Measurements from ENCODE around the gene FFAR1.

DNA sequence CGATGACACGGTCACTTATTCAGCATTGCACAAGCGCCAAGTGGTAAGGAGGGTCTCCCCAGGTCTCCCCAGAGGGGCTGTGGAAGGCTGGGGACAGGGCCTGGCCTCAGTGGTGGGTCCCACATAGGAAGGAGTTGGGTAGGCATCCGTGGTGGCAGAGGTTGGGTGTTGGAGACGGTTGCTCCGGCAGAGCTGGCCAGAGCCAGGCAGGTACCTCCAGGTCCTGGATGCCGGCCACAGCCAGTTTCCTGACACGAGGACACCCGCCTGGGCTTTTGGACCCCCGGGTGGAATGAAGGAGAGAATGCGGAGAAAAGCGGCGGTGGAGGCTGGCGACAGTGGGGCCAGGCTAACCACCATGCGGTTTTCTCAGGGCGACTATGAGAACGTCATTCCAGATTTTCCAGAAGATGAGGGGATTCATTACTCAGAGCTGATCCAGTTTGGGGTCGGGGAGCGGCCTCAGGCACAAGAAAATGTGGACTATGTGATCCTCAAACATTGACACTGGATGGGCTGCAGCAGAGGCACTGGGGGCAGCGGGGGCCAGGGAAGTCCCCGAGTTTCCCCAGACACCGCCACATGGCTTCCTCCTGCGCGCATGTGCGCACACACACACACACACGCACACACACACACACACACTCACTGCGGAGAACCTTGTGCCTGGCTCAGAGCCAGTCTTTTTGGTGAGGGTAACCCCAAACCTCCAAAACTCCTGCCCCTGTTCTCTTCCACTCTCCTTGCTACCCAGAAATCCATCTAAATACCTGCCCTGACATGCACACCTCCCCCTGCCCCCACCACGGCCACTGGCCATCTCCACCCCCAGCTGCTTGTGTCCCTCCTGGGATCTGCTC lies 1.3 kb upstream of the FFAR1 start:
- TF ChIP-seq, protein P1, sequence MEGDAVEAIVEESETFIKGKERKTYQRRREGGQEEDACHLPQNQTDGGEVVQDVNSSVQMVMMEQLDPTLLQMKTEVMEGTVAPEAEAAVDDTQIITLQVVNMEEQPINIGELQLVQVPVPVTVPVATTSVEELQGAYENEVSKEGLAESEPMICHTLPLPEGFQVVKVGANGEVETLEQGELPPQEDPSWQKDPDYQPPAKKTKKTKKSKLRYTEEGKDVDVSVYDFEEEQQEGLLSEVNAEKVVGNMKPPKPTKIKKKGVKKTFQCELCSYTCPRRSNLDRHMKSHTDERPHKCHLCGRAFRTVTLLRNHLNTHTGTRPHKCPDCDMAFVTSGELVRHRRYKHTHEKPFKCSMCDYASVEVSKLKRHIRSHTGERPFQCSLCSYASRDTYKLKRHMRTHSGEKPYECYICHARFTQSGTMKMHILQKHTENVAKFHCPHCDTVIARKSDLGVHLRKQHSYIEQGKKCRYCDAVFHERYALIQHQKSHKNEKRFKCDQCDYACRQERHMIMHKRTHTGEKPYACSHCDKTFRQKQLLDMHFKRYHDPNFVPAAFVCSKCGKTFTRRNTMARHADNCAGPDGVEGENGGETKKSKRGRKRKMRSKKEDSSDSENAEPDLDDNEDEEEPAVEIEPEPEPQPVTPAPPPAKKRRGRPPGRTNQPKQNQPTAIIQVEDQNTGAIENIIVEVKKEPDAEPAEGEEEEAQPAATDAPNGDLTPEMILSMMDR (IDR thresholded peaks at IDR 0.05), result no peak
- no peak for TF ChIP-seq POLR2AphosphoS5 (IDR thresholded peaks at IDR 0.05)
- no peak for TF ChIP-seq POLR2A (IDR thresholded peaks at IDR 0.05)

Data from upper lobe of left lung (tissue), 4 donors.